Neural crest cell (in vitro differentiated cells): ENCODE measurements around the gene SLC1A1. TPM values are rescaled to one million over a fixed set of nuclear protein-coding genes. Genes with fewer than 3 reads are reported as not detected.
A peak's percentile ranks its signal among the peaks of the same experiment; 100 is the strongest.

ENCODE experiments used
- DNase-seq: peaks from one replicate; pipeline ENCODE4 v3.0.0; 2021; ENCODE audit warnings: low read depth, mixed read lengths, low spot score
- H3K27ac Mint-ChIP-seq: one replicate; pipeline ENCODE4 v1.8.0; 2021; ENCODE audit warnings: mild to moderate bottlenecking, mixed read lengths; ENCODE audit not compliant: unreplicated experiment
- H3K27me3 Mint-ChIP-seq: 2 replicates; pipeline ENCODE4 v1.8.0; 2021; ENCODE audit warnings: low read depth, mild to moderate bottlenecking, mixed read lengths
- H3K36me3 Mint-ChIP-seq: 2 replicates; pipeline ENCODE4 v1.8.0; 2021; ENCODE audit warnings: low read depth, mild to moderate bottlenecking, mixed read lengths
- H3K4me1 Mint-ChIP-seq: 2 replicates; pipeline ENCODE4 v1.8.0; 2021; ENCODE audit warnings: mixed read lengths
- H3K4me3 Mint-ChIP-seq: one replicate; pipeline ENCODE4 v1.8.0; 2021; ENCODE audit warnings: mild to moderate bottlenecking, mixed read lengths
- H3K9me3 Mint-ChIP-seq: 2 replicates; pipeline ENCODE4 v1.8.0; 2021; ENCODE audit warnings: mixed read lengths
- CTCF ChIP-seq: fragments of 200-600 bp; sonication (generic); conservative IDR thresholded peaks from 2 replicates; pipeline ENCODE4 v1.5.0; 2021; ENCODE audit warnings: antibody characterized with exemption, mild to moderate bottlenecking
- total RNA-seq: library from RNA; stranded (reverse); gene quantifications from 2 replicates; pipeline ENCODE4 v1.2.1, GENCODE V29; 2021

The SLC1A1 gene
- total RNA-seq, 1 donor from 2014 or later = 0.96 TPM

GRCh38 chr9:4508907-4509589 is 18.8 kb downstream of the SLC1A1 start:
- Mint-ChIP-seq H3K9me3 (no peaks in the 10 kb centered on the region), H3K36me3 (no peaks in the 10 kb centered on the region), H3K27ac (peak overlapping the region; percentile 14), H3K4me3 (no peak overlapping the region), H3K27me3 (no peaks in the 10 kb centered on the region), H3K4me1 (peaks cover 9% of the 10 kb centered on the region)
- TF ChIP-seq CTCF = no peak
- DNase-seq = no peak

- H3K4me1 Mint-ChIP-seq = peaks cover 9% of the 10 kb centered on the region
- H3K9me3 Mint-ChIP-seq = no peaks in the 10 kb centered on the region
- H3K36me3 Mint-ChIP-seq = no peaks in the 10 kb centered on the region
- no peak for DNase-seq
- H3K27ac Mint-ChIP-seq = no peak overlapping the region
- TF ChIP-seq CTCF = no peak
- H3K4me3 Mint-ChIP-seq = no peak overlapping the region
- peaks cover 2% of the 10 kb centered on the region for H3K27me3 Mint-ChIP-seq
Observed at GRCh38 chr9:4509590-4509984, 19.3 kb downstream of the SLC1A1 start.

DNA sequence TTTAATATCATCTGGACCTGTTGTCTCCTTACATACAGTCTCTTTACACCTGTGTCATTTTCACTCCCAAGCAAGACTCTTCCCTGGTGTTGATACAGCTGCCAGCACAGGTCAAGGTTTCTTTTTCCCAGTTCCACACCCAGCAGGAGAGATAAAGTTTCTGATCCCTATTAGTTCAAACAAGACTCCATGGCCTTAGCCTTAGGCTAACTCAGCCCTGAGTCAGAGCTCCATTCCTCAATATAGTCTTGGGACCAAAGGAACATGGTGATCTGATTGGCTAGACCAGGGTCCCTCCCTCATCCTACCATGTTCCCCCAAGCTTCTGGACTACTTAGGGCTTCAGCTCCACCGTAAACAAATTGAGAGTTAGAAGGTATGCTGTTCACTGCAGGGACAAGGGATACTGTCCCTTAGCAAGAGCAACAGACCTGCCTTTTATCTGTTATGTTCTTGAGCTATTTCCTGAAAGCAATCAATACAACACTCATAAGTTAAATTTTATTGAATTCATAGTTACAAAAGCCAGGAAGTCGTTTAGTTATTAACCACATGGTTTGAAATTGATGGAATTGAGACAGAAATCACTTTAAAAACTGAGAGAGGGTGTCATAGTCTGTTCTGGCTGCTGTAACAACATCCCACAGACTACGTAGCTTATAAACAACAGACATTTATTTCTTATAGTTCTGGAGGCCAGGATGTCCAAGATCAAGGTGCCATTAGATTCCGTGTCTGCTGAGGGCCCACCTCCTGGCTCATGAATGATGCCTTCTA is 20.5 kb downstream of the SLC1A1 start:
- peaks cover 9% of the 10 kb centered on the region for H3K4me1 Mint-ChIP-seq
- H3K27ac Mint-ChIP-seq = no peak overlapping the region
- H3K27me3 Mint-ChIP-seq = peaks cover 2% of the 10 kb centered on the region
- TF ChIP-seq CTCF = no peak
- no peak overlapping the region for H3K4me3 Mint-ChIP-seq
- H3K36me3 Mint-ChIP-seq = no peaks in the 10 kb centered on the region
- no peak for DNase-seq
- H3K9me3 Mint-ChIP-seq = no peaks in the 10 kb centered on the region

- H3K4me1 Mint-ChIP-seq = no peaks in the 10 kb centered on the region
- H3K27me3 Mint-ChIP-seq = peaks cover 2% of the 10 kb centered on the region
- H3K27ac Mint-ChIP-seq = no peak overlapping the region
- no peak for DNase-seq
- H3K9me3 Mint-ChIP-seq = no peaks in the 10 kb centered on the region
- H3K36me3 Mint-ChIP-seq = no peaks in the 10 kb centered on the region
- no peak for TF ChIP-seq CTCF
- H3K4me3 Mint-ChIP-seq = no peak overlapping the region
Observed at GRCh38 chr9:4514252-4515128, 24.2 kb downstream of the SLC1A1 start.

GRCh38 chr9:4515958-4516375 is 25.7 kb downstream of the SLC1A1 start:
- Mint-ChIP-seq H3K9me3 (no peaks in the 10 kb centered on the region), H3K27ac (no peak overlapping the region), H3K36me3 (no peaks in the 10 kb centered on the region), H3K4me1 (no peaks in the 10 kb centered on the region), H3K27me3 (peaks cover 2% of the 10 kb centered on the region), H3K4me3 (no peak overlapping the region)
- no peak for TF ChIP-seq CTCF
- no peak for DNase-seq
